Ishikawa (cell line): ENCODE results near the gene DUSP16.
A peak's percentile ranks its signal among the peaks of the same experiment; 100 is the strongest.

Experiments
- CEBPB ChIP-seq: IDR thresholded peaks from 2 replicates; pipeline ENCODE4 v1.6.1; 2012
- CREB1 ChIP-seq: IDR thresholded peaks from 2 replicates; pipeline ENCODE4 v1.6.1; 2012; ENCODE audit warnings: low read depth
- EGR1 ChIP-seq: IDR thresholded peaks from 2 replicates; pipeline ENCODE4 v1.6.1; 2012
- EP300 ChIP-seq: IDR thresholded peaks from 2 replicates; pipeline ENCODE4 v1.6.1; 2012; ENCODE audit warnings: borderline replicate concordance
- FOXM1 ChIP-seq: IDR thresholded peaks from 2 replicates; pipeline ENCODE4 v1.6.1; 2012; ENCODE audit warnings: low read depth, borderline replicate concordance
- MAX ChIP-seq: IDR thresholded peaks from 2 replicates; pipeline ENCODE4 v1.6.1; 2012
- NFIC ChIP-seq: IDR thresholded peaks from 2 replicates; pipeline ENCODE4 v1.6.1; 2012
- RAD21 ChIP-seq: IDR thresholded peaks from 2 replicates; pipeline ENCODE4 v1.6.1; 2012; ENCODE audit warnings: low read depth
- REST ChIP-seq: IDR thresholded peaks from 2 replicates; pipeline ENCODE4 v1.6.1; 2012; ENCODE audit warnings: low read depth, mild to moderate bottlenecking
- TAF1 ChIP-seq: IDR thresholded peaks from 2 replicates; pipeline ENCODE4 v1.6.1; 2012; ENCODE audit warnings: low read depth, mild to moderate bottlenecking
- TCF12 ChIP-seq: IDR thresholded peaks from 2 replicates; pipeline ENCODE4 v1.6.1; 2012; ENCODE audit warnings: low read depth
- TEAD4 ChIP-seq: IDR thresholded peaks from 2 replicates; pipeline ENCODE4 v1.6.1; 2012
- USF1 ChIP-seq: IDR thresholded peaks from 2 replicates; pipeline ENCODE4 v1.6.1; 2012
- YY1 ChIP-seq: IDR thresholded peaks from 2 replicates; pipeline ENCODE4 v1.6.1; 2012; ENCODE audit warnings: low read depth
- ZBTB7A ChIP-seq: IDR thresholded peaks from 2 replicates; pipeline ENCODE4 v1.6.1; 2012; ENCODE audit warnings: low read depth

DUSP16 gene

GRCh38 chr12:12550277-12550676, 12.4 kb downstream of the DUSP16 start:
- TF ChIP-seq EP300 (no peak), MAX (no peak), FOXM1 (no peak), YY1 (no peak), RAD21 (no peak), CEBPB (no peak), REST (no peak), EGR1 (no peak), CREB1 (no peak), ZBTB7A (no peak)

- TF ChIP-seq TEAD4, result no peak
- no peak for TF ChIP-seq EP300
Measured at GRCh38 chr12:12549426-12549825, 13.2 kb downstream of the DUSP16 start.

- no peak for TF ChIP-seq CREB1
- TF ChIP-seq NFIC, result no peak
- no peak for TF ChIP-seq TAF1
- no peak for TF ChIP-seq CEBPB
- TF ChIP-seq USF1, result no peak
Measured at GRCh38 chr12:12548713-12549112, 13.9 kb downstream of the DUSP16 start.

GRCh38 chr12:12546314-12546772, 16.3 kb downstream of the DUSP16 start:
- TF ChIP-seq CEBPB, result no peak
- TF ChIP-seq NFIC, result peak; percentile 59
- no peak for TF ChIP-seq EGR1
- no peak for TF ChIP-seq MAX
- TF ChIP-seq YY1, result no peak

- no peak for TF ChIP-seq MAX
- TF ChIP-seq TAF1, result no peak
- no peak for TF ChIP-seq ZBTB7A
- TF ChIP-seq EGR1, result no peak
- TF ChIP-seq NFIC, result no peak
Measured at GRCh38 chr12:12543959-12544358, 18.7 kb downstream of the DUSP16 start.

- TF ChIP-seq TEAD4, result no peak
- no peak for TF ChIP-seq REST
- TF ChIP-seq FOXM1, result no peak
- TF ChIP-seq TCF12, result no peak
- no peak for TF ChIP-seq CEBPB
- TF ChIP-seq TAF1, result no peak
- no peak for TF ChIP-seq ZBTB7A
- no peak for TF ChIP-seq USF1
- no peak for TF ChIP-seq YY1
- TF ChIP-seq EGR1, result no peak
- no peak for TF ChIP-seq RAD21
- TF ChIP-seq MAX, result no peak
- TF ChIP-seq NFIC, result no peak
- TF ChIP-seq EP300, result no peak
- no peak for TF ChIP-seq CREB1
Measured at GRCh38 chr12:12542964-12543363, 19.7 kb downstream of the DUSP16 start.

- TF ChIP-seq FOXM1, result no peak
- TF ChIP-seq EGR1, result no peak
- TF ChIP-seq EP300, result no peak
- TF ChIP-seq USF1, result no peak
- no peak for TF ChIP-seq RAD21
Measured at GRCh38 chr12:12542286-12542685, 20.4 kb downstream of the DUSP16 start.
